ENCODE measurements around the gene IKZF2.
"Not testable (repeated sequence)": the region's sequence is repeated elsewhere in the genome, so short reads cannot be mapped to it uniquely, and the experiment has no call there.

Gene IKZF2

GRCh38 chr2:213021971-213022899 is 129.2 kb downstream of the IKZF2 start:
- DNase-seq, result no peak

- not testable (repeated sequence) for DNase-seq
Measured at GRCh38 chr2:213020913-213021312, 130.5 kb downstream of the IKZF2 start.

- DNase-seq, result no peak
Measured at GRCh38 chr2:213020268-213020667, 131.1 kb downstream of the IKZF2 start.

- DNase-seq, result no peak
Measured at GRCh38 chr2:213019368-213019767, 132.0 kb downstream of the IKZF2 start.

- no peak for DNase-seq
Measured at GRCh38 chr2:213018340-213018901, 133.0 kb downstream of the IKZF2 start.

GRCh38 chr2:213017404-213017803 is 134.0 kb downstream of the IKZF2 start:
- no peak for DNase-seq

GRCh38 chr2:213016984-213017351 is 134.4 kb downstream of the IKZF2 start:
- DNase-seq, result no peak

- no peak for DNase-seq
Measured at GRCh38 chr2:213016166-213016983, 135.0 kb downstream of the IKZF2 start.

- DNase-seq, result no peak
Measured at GRCh38 chr2:213015387-213016165, 135.8 kb downstream of the IKZF2 start.

GRCh38 chr2:213013979-213014378 is 137.4 kb downstream of the IKZF2 start:
- no peak for DNase-seq

- no peak for DNase-seq
Measured at GRCh38 chr2:213011505-213011904, 139.9 kb downstream of the IKZF2 start.

GRCh38 chr2:213010106-213010779 is 141.2 kb downstream of the IKZF2 start:
- no peak for DNase-seq

GRCh38 chr2:213007290-213007838 is 144.0 kb downstream of the IKZF2 start:
- no peak for DNase-seq

- DNase-seq, result no peak
Measured at GRCh38 chr2:213004197-213004821, 147.1 kb downstream of the IKZF2 start.

GRCh38 chr2:213002383-213002782 is 149.0 kb downstream of the IKZF2 start:
- no peak for DNase-seq

GRCh38 chr2:213001297-213001910 is 150.0 kb downstream of the IKZF2 start:
- DNase-seq, result no peak

GRCh38 chr2:212998626-212999359 is 152.6 kb downstream of the IKZF2 start:
- no peak for DNase-seq

- no peak for DNase-seq
Measured at GRCh38 chr2:212997526-212998020, 153.8 kb downstream of the IKZF2 start.

GRCh38 chr2:212995920-212996319 is 155.5 kb downstream of the IKZF2 start:
- DNase-seq, result no peak

GRCh38 chr2:212994976-212995375 is 156.4 kb downstream of the IKZF2 start:
- DNase-seq, result no peak
